Measurements from ENCODE around the gene MR1.

MR1 gene

GRCh38 chr1:181086091-181086490 is 52.3 kb downstream of the MR1 start:
- intact Hi-C loops (cut with DNase I): loop anchor here (10.0 kb wide), 1 partner anchor 51 kb away; the partner anchor contains the start of gene MR1
- no peak for DNase-seq

GRCh38 chr1:181086926-181087325 is 53.1 kb downstream of the MR1 start:
- DNase-seq: no peak
- intact Hi-C loops (cut with DNase I): loop anchor here (10.0 kb wide), 1 partner anchor 52 kb away; the partner anchor contains the start of gene MR1

- intact Hi-C loops (cut with DNase I): loop anchor here (10.0 kb wide), 1 partner anchor 53 kb away; the partner anchor contains the start of gene MR1
- no peak for DNase-seq
Observed at GRCh38 chr1:181087400-181087901, 53.7 kb downstream of the MR1 start.

- intact Hi-C loops (cut with DNase I): loop anchor here (10.0 kb wide), 1 partner anchor 54 kb away; the partner anchor contains the start of gene MR1
- peak; percentile 92 to 98 (median 96) for DNase-seq
Observed at GRCh38 chr1:181088079-181089016, 54.6 kb downstream of the MR1 start, which contains the start of gene IER5. IER5 (plus strand) TSS chr1:181088700; CDS start chr1:181088903, 203 bp downstream.

DNA sequence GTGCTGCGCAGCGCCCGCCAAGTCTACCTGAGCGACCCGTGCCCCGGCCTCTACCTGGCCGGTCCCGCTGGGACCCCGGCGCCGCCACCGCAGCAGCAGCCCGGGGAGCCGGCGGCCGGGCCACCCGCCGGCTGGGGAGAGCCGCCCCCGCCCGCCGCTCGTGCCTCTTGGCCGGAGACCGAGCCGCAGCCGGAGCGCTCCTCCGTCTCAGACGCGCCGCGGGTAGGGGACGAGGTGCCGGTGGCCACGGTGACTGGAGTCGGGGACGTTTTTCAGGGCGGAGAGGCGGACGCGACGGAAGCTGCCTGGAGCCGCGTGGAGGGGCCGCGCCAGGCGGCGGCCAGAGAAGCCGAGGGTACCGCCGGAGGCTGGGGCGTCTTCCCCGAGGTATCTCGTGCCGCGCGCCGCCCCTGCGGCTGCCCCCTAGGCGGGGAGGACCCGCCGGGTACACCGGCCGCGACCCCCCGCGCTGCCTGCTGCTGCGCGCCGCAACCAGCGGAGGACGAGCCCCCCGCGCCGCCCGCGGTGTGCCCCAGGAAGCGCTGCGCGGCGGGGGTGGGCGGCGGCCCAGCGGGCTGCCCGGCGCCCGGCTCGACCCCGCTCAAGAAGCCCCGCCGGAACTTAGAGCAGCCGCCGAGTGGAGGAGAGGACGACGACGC is 55.4 kb downstream of the MR1 start:
- peak in 20 of 42 donors; percentile 15 to 67 (median 40) for DNase-seq
- intact Hi-C loops (cut with DNase I): loop anchor here (10.0 kb wide), 1 partner anchor 54 kb away; the partner anchor contains the start of gene MR1

DNA sequence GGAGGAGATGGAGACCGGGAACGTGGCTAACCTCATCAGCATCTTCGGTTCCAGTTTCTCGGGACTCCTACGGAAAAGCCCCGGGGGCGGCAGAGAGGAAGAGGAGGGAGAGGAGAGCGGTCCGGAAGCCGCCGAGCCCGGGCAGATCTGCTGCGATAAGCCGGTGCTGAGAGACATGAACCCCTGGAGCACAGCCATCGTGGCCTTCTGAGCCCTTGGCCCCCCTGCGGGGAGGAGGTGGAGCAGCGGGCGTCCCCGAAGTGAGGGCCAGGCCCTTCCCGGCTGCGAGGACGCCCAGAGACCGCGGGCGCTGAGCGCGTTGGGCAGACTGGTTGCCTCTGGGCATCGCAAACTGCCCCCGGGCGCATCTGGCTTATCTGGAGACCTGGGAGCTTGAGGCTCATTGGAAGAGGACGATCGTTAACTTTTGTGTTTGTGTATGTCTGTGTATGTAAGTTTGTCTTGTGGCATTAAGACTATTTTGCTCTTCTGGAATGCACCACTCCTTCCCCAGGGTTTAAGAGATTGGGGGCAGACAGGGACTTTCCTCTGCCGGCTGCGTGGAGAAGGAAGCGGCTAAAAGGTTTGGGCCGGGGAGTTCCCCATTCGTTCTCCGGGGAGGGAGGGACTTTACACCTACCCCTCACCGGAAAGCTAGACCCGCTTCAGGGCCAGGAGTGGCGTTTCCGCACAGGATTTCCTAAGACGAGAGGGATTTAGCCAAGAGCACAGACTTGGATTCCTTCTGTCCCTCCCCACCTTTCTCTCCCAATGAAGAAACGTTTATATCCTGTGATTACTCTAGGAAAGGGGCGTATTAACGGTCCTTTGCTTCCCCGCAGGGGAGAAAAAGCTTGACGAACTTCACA is 56.1 kb downstream of the MR1 start:
- DNase-seq: peak; percentile 44 to 87 (median 70)
- intact Hi-C loops (cut with DNase I): loop anchor here (2.0 to 10.0 kb wide), 3 partner anchors 15 to 55 kb away; partner anchors contain the start of gene MR1

GRCh38 chr1:181090641-181091126 is 56.9 kb downstream of the MR1 start:
- intact Hi-C loops (cut with DNase I): loop anchor here (2.0 to 5.0 kb wide), 2 partner anchors 14 to 52 kb away; no protein-coding TSS in a partner anchor
- no peak for DNase-seq

DNA sequence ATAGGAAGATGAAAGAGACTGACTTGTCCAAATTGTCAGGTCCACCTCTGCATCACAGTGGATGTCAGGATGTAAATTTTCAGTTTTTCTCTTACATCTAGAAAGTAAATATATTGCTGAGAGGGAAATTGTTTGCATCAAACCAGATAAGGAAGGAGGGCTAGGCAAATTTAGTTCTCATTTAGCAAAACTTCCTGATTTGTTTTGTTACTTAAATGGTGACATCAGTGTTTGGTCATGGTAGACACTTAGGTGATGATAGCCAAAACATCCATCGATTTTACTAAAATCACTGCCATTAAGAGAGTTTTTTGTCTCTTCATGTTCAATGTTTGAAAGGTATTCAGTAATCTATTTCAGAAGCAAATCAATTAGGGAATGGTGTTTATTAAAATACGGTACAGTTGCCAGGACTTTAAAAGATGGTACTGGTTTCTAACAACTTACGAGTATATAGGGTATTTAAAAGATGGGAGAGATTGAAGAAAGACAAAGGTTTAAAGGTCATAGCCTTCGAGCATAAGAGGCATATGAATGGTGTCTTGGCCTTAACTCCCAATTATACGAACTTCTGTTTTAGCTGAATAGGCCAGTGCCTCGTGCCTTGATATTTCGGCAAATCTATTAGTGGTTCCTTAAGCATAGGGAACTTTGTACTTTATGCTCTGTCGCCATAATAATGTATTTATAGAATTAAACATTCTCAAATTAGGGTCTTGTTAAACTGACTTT is 57.7 kb downstream of the MR1 start:
- intact Hi-C loops (cut with DNase I): loop anchor here (2.0 to 5.0 kb wide), 2 partner anchors 13 to 51 kb away; no protein-coding TSS in a partner anchor
- DNase-seq: no peak

- intact Hi-C loops (cut with DNase I): loop anchor here (5.0 kb wide), 1 partner anchor 50 kb away; no protein-coding TSS in a partner anchor
- DNase-seq: no peak
Observed at GRCh38 chr1:181092056-181092455, 58.3 kb downstream of the MR1 start.

GRCh38 chr1:181092883-181093458 is 59.2 kb downstream of the MR1 start:
- intact Hi-C loops (cut with DNase I): loop anchor here (5.0 kb wide), 1 partner anchor 49 kb away; no protein-coding TSS in a partner anchor

DNA sequence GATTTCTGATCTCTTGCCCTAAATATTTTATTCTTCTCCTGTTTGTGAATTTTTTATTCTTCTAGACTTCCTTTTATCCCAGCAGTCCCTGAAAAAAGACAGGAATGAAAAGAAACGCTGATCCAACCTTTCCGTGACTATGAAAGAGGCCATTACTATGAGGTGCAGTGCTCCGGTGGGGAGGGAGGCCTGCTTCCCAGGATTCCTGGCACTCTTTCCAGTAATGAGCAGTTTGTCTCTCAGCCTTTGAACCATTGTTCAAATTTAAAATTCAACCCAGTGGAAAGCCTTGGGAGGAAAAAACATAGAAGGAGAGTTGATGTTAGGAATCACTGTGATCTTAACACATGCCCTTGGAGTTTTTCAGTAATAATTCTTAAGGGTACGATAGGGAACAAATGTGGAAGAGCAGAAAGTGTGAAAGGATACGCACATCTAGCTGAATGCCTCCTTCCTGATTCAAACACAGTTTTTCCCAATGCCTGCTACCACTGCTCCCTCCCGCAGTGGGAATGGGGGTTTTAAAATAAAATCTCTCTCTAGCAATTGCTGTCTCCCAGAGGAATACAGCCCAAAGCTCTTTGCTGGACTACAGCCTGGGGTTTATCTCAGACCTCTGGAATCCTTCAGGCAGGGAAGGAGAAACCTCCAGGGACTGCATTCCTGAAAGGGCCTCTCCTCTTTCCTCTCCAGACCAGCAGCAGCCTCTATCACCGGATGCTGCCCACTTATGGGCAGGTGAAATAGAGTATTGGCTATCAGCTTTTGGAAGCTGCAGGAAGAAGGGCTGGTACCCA is 60.8 kb downstream of the MR1 start:
- DNase-seq: no peak
- intact Hi-C loops (cut with DNase I): loop anchor here (5.0 kb wide), 1 partner anchor 48 kb away; no protein-coding TSS in a partner anchor

More at GRCh38 chr1:181092883-181093458, 59.2 kb downstream of the MR1 start:
- DNase-seq: no peak

GRCh38 chr1:181095260-181095659 is 61.5 kb downstream of the MR1 start:
- DNase-seq: no peak
- intact Hi-C loops (cut with DNase I): no loop called here

- DNase-seq: no peak
- intact Hi-C loops (cut with DNase I): no loop called here
Observed at GRCh38 chr1:181095763-181096184, 62.0 kb downstream of the MR1 start.

GRCh38 chr1:181097242-181097641 is 63.5 kb downstream of the MR1 start:
- intact Hi-C loops (cut with DNase I): no loop called here
- DNase-seq: peak; percentile 47 to 92 (median 80)

DNA sequence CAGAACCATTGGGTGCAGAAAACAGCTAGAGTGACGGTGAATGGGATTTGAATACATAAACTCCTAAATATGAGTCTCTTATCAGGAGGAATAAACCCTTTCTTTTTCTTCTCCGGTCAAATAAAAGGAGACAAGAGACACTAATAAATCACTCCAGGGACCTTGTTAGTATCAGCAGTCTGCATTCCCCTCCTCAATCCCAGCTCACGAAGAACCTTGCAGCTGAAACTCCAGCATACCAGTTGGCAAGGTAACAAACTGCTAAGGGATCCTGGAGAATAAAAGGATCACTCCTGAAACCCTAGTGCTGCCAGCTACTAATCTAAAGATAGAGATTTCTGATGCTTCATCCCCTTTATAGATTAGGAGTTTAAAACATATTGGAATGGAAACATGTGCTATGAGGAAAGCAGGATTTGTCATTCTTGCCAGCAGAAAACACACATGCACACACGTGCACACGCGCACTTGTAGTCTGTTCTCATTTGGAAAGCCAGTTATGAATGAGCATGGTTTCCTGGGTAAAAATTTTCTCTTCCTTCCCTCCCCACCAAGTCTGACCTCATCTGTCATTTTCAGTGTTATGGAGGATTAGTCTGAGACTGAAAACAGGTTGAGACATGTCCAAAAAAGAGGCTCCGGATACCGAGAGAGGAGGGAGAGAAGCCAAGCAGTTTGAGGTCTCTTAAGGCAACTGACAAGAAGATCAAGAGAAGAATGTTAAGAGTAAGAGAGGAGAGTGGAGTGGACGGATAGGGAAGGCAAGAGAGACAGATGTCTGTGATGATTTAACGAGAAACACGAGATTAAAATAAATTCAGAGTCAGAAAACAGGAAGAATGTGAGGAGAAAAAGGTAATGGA is 65.6 kb downstream of the MR1 start:
- no peak for DNase-seq
- intact Hi-C loops (cut with DNase I): no loop called here

Data from head of caudate nucleus (tissue), 42 donors.